CD4-positive, alpha-beta memory T cell (primary cell): ENCODE measurements around the gene OLA1. TPM values are rescaled to one million over a fixed set of nuclear protein-coding genes. Genes with fewer than 3 reads are reported as not detected.

ENCODE experiments used
- CTCF ChIA-PET: fragments of 350-600 bp; sonication (Branson Sonifier 250); formaldehyde crosslinking; loops from one replicate; lab custom pipeline; 2021; ENCODE audit warnings: inconsistent platforms; ENCODE audit not compliant: partially characterized antibody; lab: Charles Lee
- POLR2A ChIA-PET: fragments of 350-600 bp; sonication (Branson Sonifier 250); formaldehyde crosslinking; loops from one replicate; lab custom pipeline; 2021; ENCODE audit not compliant: partially characterized antibody; lab: Charles Lee
- DNase-seq, 5 donors: peaks; one replicate each; pipeline versions ENCODE4 v3.0.0 to v3.0.0-alpha.2; 2020 to 2022; ENCODE audit warnings: mixed read lengths in 1 of 5
- H3K27ac ChIP-seq: one replicate; pipeline ENCODE4 v1.7.0; 2013; ENCODE audit warnings: low read depth, low read length
- H3K27me3 ChIP-seq: 2 replicates; pipeline ENCODE4 v1.7.0; 2013; ENCODE audit warnings: mild to moderate bottlenecking, low read length, moderate library complexity; ENCODE audit not compliant: insufficient read depth
- H3K36me3 ChIP-seq: 2 replicates; pipeline ENCODE4 v1.7.0; 2013; ENCODE audit warnings: mild to moderate bottlenecking, low read length, moderate library complexity; ENCODE audit not compliant: insufficient read depth
- H3K4me1 ChIP-seq: 2 replicates; pipeline ENCODE4 v1.7.0; 2013; ENCODE audit warnings: mild to moderate bottlenecking, low read length, moderate library complexity; ENCODE audit not compliant: insufficient read depth
- H3K4me3 ChIP-seq, 2 donors: one replicate each; pipeline ENCODE4 v1.7.0; 2013; ENCODE audit warnings: low read length in 2 of 2, mild to moderate bottlenecking in 1 of 2
- H3K9me3 ChIP-seq, 2 donors: one replicate each; pipeline ENCODE4 v1.7.0; 2013; ENCODE audit warnings: low read length in 2 of 2, control low read depth in 1 of 2; ENCODE audit not compliant: control insufficient read depth in 1 of 2
- H3K27ac Mint-ChIP-seq, 7 donors: one replicate each; pipeline ENCODE4 v1.8.0; 2020 to 2021; ENCODE audit warnings: mixed read lengths in 7 of 7, mild to moderate bottlenecking in 6 of 7, inconsistent platforms in 3 of 7, moderate library complexity in 3 of 7
- H3K27me3 Mint-ChIP-seq, 2 donors: one replicate each; pipeline ENCODE4 v1.8.0; 2020 to 2021; ENCODE audit warnings: mixed read lengths in 2 of 2
- H3K36me3 Mint-ChIP-seq, 2 donors: one replicate each; pipeline ENCODE4 v1.8.0; 2020 to 2021; ENCODE audit warnings: mixed read lengths in 2 of 2, inconsistent platforms in 1 of 2, mild to moderate bottlenecking in 1 of 2
- H3K4me1 Mint-ChIP-seq, 4 donors: one replicate each; pipeline ENCODE4 v1.8.0; 2020 to 2021; ENCODE audit warnings: mixed read lengths in 4 of 4, mild to moderate bottlenecking in 1 of 4
- H3K4me3 Mint-ChIP-seq, 8 donors: one replicate each; pipeline ENCODE4 v1.8.0; 2020 to 2021; ENCODE audit warnings: mixed read lengths in 8 of 8, mild to moderate bottlenecking in 7 of 8, moderate library complexity in 6 of 8, inconsistent platforms in 3 of 8
- H3K9me3 Mint-ChIP-seq, 8 donors: one replicate each; pipeline ENCODE4 v1.8.0; 2020 to 2021; ENCODE audit warnings: mixed read lengths in 8 of 8, mild to moderate bottlenecking in 5 of 8, inconsistent platforms in 3 of 8, moderate library complexity in 1 of 8
- intact Hi-C: fragments of 100-400 bp; cut with micrococcal nuclease; formaldehyde crosslinking; loops from one replicate; pipeline ENCODE4 v1.15.1; 2023
- polyA plus RNA-seq, 2 donors: library from polyadenylated mRNA; unstranded; fragments of 300-500 nt; fragmentation: Illumina TruSeq; gene quantifications; one replicate each; pipeline ENCODE4 v1.2.3, GENCODE V29; 2021
- total RNA-seq, 2 experiments: library from RNA; stranded (reverse); gene quantifications; one replicate each; pipeline ENCODE4 v1.2.3, GENCODE V29; 2021

OLA1 gene
- total and polyA plus RNA-seq, 4 experiments from 2014 or later: 31.1 to 77.1 (median 43.9) TPM

GRCh38 chr2:174183076-174183475 is 65.3 kb downstream of the OLA1 start:
- Mint-ChIP-seq H3K4me1 (peaks cover 0 to 11% (median 2%) of the 10 kb centered on the region in 4 donors), H3K36me3 (peaks cover 10 to 19% of the 10 kb centered on the region in 2 donors)

GRCh38 chr2:174181368-174181767 is 67.0 kb downstream of the OLA1 start:
- no peak overlapping the region for H3K4me3 ChIP-seq
- no peak for DNase-seq
- POLR2A ChIA-PET: no interaction called here
- H3K27me3 Mint-ChIP-seq: no peaks in the 10 kb centered on the region
- H3K36me3 Mint-ChIP-seq: peaks cover 10 to 14% of the 10 kb centered on the region in 2 donors
- H3K4me1 Mint-ChIP-seq: peaks cover 0 to 6% (median 3%) of the 10 kb centered on the region in 4 donors
- H3K9me3 Mint-ChIP-seq: peaks cover 0 to 7% (median 2%) of the 10 kb centered on the region in 8 donors
- CTCF ChIA-PET: no interaction called here
- H3K27me3 ChIP-seq: no peaks in the 10 kb centered on the region
- no peaks in the 10 kb centered on the region for H3K36me3 ChIP-seq
- intact Hi-C loops: no loop called here
- no peak overlapping the region for H3K27ac Mint-ChIP-seq
- H3K9me3 ChIP-seq: no peaks in the 10 kb centered on the region
- no peak overlapping the region for H3K27ac ChIP-seq
- no peaks in the 10 kb centered on the region for H3K4me1 ChIP-seq
- no peak overlapping the region for H3K4me3 Mint-ChIP-seq

More at GRCh38 chr2:174183076-174183475, 65.3 kb downstream of the OLA1 start:
- no peak for DNase-seq
- Mint-ChIP-seq H3K4me3 (no peak overlapping the region), H3K9me3 (no peaks in the 10 kb centered on the region), H3K27me3 (no peaks in the 10 kb centered on the region), H3K27ac (no peak overlapping the region)
- Histone ChIP-seq H3K27ac (no peak overlapping the region), H3K4me3 (no peak overlapping the region), H3K9me3 (no peaks in the 10 kb centered on the region), H3K4me1 (no peaks in the 10 kb centered on the region), H3K27me3 (no peaks in the 10 kb centered on the region), H3K36me3 (no peaks in the 10 kb centered on the region)
- ChIA-PET CTCF (no interaction called here), POLR2A (no interaction called here)
- intact Hi-C loops: no loop called here

- H3K9me3 ChIP-seq: no peaks in the 10 kb centered on the region
- Mint-ChIP-seq H3K36me3 (peaks cover 12 to 15% of the 10 kb centered on the region in 2 donors), H3K4me3 (no peak overlapping the region), H3K27ac (no peak overlapping the region), H3K9me3 (peaks cover 0 to 13% (median 5%) of the 10 kb centered on the region in 8 donors), H3K4me1 (peaks cover 0 to 6% (median 3%) of the 10 kb centered on the region in 4 donors), H3K27me3 (no peaks in the 10 kb centered on the region)
- H3K4me3 ChIP-seq: no peak overlapping the region
- POLR2A ChIA-PET: no interaction called here
- CTCF ChIA-PET: no interaction called here
- no peaks in the 10 kb centered on the region for H3K27me3 ChIP-seq
- intact Hi-C loops: no loop called here
- H3K36me3 ChIP-seq: no peaks in the 10 kb centered on the region
- H3K27ac ChIP-seq: no peak overlapping the region
- DNase-seq: no peak
- no peaks in the 10 kb centered on the region for H3K4me1 ChIP-seq
These were observed 67.6 kb downstream of the OLA1 start for GRCh38 chr2:174180726-174181236.

- H3K4me3 Mint-ChIP-seq: no peak overlapping the region
- H3K4me1 ChIP-seq: no peaks in the 10 kb centered on the region
- no peak overlapping the region for H3K27ac ChIP-seq
- H3K4me3 ChIP-seq: no peak overlapping the region
- no peaks in the 10 kb centered on the region for H3K9me3 ChIP-seq
- intact Hi-C loops: no loop called here
- CTCF ChIA-PET: no interaction called here
- H3K4me1 Mint-ChIP-seq: peaks cover 0 to 6% (median 3%) of the 10 kb centered on the region in 4 donors
- no peak overlapping the region for H3K27ac Mint-ChIP-seq
- H3K9me3 Mint-ChIP-seq: peaks cover 0 to 19% (median 9%) of the 10 kb centered on the region in 8 donors
- H3K36me3 Mint-ChIP-seq: peaks cover 15 to 20% of the 10 kb centered on the region in 2 donors
- no peaks in the 10 kb centered on the region for H3K27me3 Mint-ChIP-seq
- no peaks in the 10 kb centered on the region for H3K27me3 ChIP-seq
- POLR2A ChIA-PET: no interaction called here
- no peaks in the 10 kb centered on the region for H3K36me3 ChIP-seq
- no peak for DNase-seq
These were observed 68.1 kb downstream of the OLA1 start for GRCh38 chr2:174180165-174180724.

GRCh38 chr2:174177316-174177890 is 70.9 kb downstream of the OLA1 start:
- no peak overlapping the region for H3K27ac ChIP-seq
- ChIA-PET POLR2A (no interaction called here), CTCF (no interaction called here)
- Mint-ChIP-seq H3K4me1 (peaks cover 6 to 14% (median 12%) of the 10 kb centered on the region in 4 donors), H3K36me3 (peaks cover 34 to 42% of the 10 kb centered on the region in 2 donors), H3K4me3 (no peak overlapping the region), H3K9me3 (peaks cover 0 to 45% (median 32%) of the 10 kb centered on the region in 8 donors), H3K27me3 (no peaks in the 10 kb centered on the region), H3K27ac (no peak overlapping the region)
- no peaks in the 10 kb centered on the region for H3K36me3 ChIP-seq
- intact Hi-C loops: no loop called here
- DNase-seq: no peak
- H3K4me3 ChIP-seq: no peak overlapping the region
- H3K9me3 ChIP-seq: no peaks in the 10 kb centered on the region
- H3K27me3 ChIP-seq: no peaks in the 10 kb centered on the region
- H3K4me1 ChIP-seq: no peaks in the 10 kb centered on the region

GRCh38 chr2:174176898-174177297 is 71.4 kb downstream of the OLA1 start:
- ChIA-PET POLR2A (no interaction called here), CTCF (no interaction called here)
- Histone ChIP-seq H3K4me3 (no peak overlapping the region), H3K4me1 (no peaks in the 10 kb centered on the region), H3K27ac (no peak overlapping the region), H3K36me3 (no peaks in the 10 kb centered on the region), H3K27me3 (no peaks in the 10 kb centered on the region), H3K9me3 (no peaks in the 10 kb centered on the region)
- no peak overlapping the region for H3K4me3 Mint-ChIP-seq
- no peak for DNase-seq
- no peaks in the 10 kb centered on the region for H3K27me3 Mint-ChIP-seq
- H3K4me1 Mint-ChIP-seq: peaks cover 6 to 17% (median 13%) of the 10 kb centered on the region in 4 donors
- H3K27ac Mint-ChIP-seq: no peak overlapping the region
- H3K36me3 Mint-ChIP-seq: peaks cover 39 to 46% of the 10 kb centered on the region in 2 donors
- H3K9me3 Mint-ChIP-seq: peaks cover 0 to 49% (median 36%) of the 10 kb centered on the region in 8 donors
- intact Hi-C loops: no loop called here

- Mint-ChIP-seq H3K27me3 (no peaks in the 10 kb centered on the region), H3K4me1 (peaks cover 6 to 19% (median 9%) of the 10 kb centered on the region in 4 donors), H3K4me3 (no peak overlapping the region), H3K27ac (no peak overlapping the region), H3K9me3 (peaks cover 0 to 68% (median 48%) of the 10 kb centered on the region in 8 donors), H3K36me3 (peaks cover 43 to 60% of the 10 kb centered on the region in 2 donors)
- CTCF ChIA-PET: no interaction called here
- no peaks in the 10 kb centered on the region for H3K27me3 ChIP-seq
- POLR2A ChIA-PET: no interaction called here
- H3K9me3 ChIP-seq: no peaks in the 10 kb centered on the region
- no peaks in the 10 kb centered on the region for H3K36me3 ChIP-seq
- intact Hi-C loops: no loop called here
- no peak overlapping the region for H3K27ac ChIP-seq
- no peak for DNase-seq
- H3K4me1 ChIP-seq: no peaks in the 10 kb centered on the region
- no peak overlapping the region for H3K4me3 ChIP-seq
These were observed 73.6 kb downstream of the OLA1 start for GRCh38 chr2:174174741-174175140.
